CD4-positive, alpha-beta T cell (primary cell): Measurements from ENCODE around the gene NOP53. TPM values are rescaled to one million over a fixed set of nuclear protein-coding genes. Genes with fewer than 3 reads are reported as not detected.

Source experiments
- ATAC-seq: fragments of 200-7000 bp; cut with Tn5 transposase; one replicate; pipeline ENCODE4 v1.10.0; 2022; ENCODE audit warnings: mild to moderate bottlenecking; ENCODE audit not compliant: poor library complexity
- CTCF ChIA-PET: fragments of 350-600 bp; sonication (Branson Sonifier 250); formaldehyde crosslinking; loops from one replicate; lab custom pipeline; 2021; ENCODE audit warnings: antibody characterized with exemption, inconsistent platforms; lab: Charles Lee
- POLR2A ChIA-PET: fragments of 350-600 bp; sonication (Branson Sonifier 250); formaldehyde crosslinking; loops from one replicate; lab custom pipeline; 2021; ENCODE audit warnings: antibody characterized with exemption, inconsistent platforms; lab: Charles Lee
- DNase-seq, 14 experiments: peaks; one replicate each; pipeline ENCODE4 v3.0.0-alpha.2; 2013 to 2020; ENCODE audit warnings: mixed read lengths in 2 of 14
- H3K27ac ChIP-seq, 2 donors: one replicate each; pipeline versions ENCODE4 v1.5.1 to v1.7.0; 2013; ENCODE audit warnings: low read length in 2 of 2, low read depth in 1 of 2, mild to moderate bottlenecking in 1 of 2
- H3K27me3 ChIP-seq, 2 experiments: 1 replicate in 1 of 2; 2 replicates in 1 of 2; pipeline versions ENCODE4 v1.6.1 to v1.7.0; 2013; ENCODE audit warnings: low read length in 2 of 2, control low read depth in 1 of 2, mild to moderate bottlenecking in 1 of 2, moderate library complexity in 1 of 2; ENCODE audit not compliant: insufficient read depth in 2 of 2, control insufficient read depth in 1 of 2
- H3K36me3 ChIP-seq: one replicate; pipeline ENCODE4 v1.6.1; 2013; ENCODE audit warnings: low read length, control low read depth; ENCODE audit not compliant: insufficient read depth
- H3K4me1 ChIP-seq: one replicate; pipeline ENCODE4 v1.6.1; 2013; ENCODE audit warnings: low read length, control low read depth; ENCODE audit not compliant: insufficient read depth
- H3K4me3 ChIP-seq: one replicate; pipeline ENCODE4 v1.5.1; 2013; ENCODE audit warnings: mild to moderate bottlenecking, low read length, moderate library complexity
- H3K9me3 ChIP-seq, 2 experiments: 1 replicate in 1 of 2; 2 replicates in 1 of 2; pipeline versions ENCODE4 v1.6.1 to v1.7.0; 2013; ENCODE audit warnings: low read length in 2 of 2, mild to moderate bottlenecking in 2 of 2, control low read depth in 1 of 2, moderate library complexity in 1 of 2; ENCODE audit not compliant: control insufficient read depth in 1 of 2, insufficient read depth in 1 of 2
- H3K27ac Mint-ChIP-seq: one replicate; pipeline ENCODE4 v1.8.0; 2020; ENCODE audit warnings: mixed read lengths
- H3K27me3 Mint-ChIP-seq: one replicate; pipeline ENCODE4 v1.8.0; 2021; ENCODE audit warnings: mixed read lengths
- H3K36me3 Mint-ChIP-seq: one replicate; pipeline ENCODE4 v1.8.0; 2021; ENCODE audit warnings: low read depth, mixed read lengths
- H3K4me1 Mint-ChIP-seq: one replicate; pipeline ENCODE4 v1.8.0; 2021; ENCODE audit warnings: low read depth, mixed read lengths
- H3K4me3 Mint-ChIP-seq: one replicate; pipeline ENCODE4 v1.8.0; 2020; ENCODE audit warnings: mild to moderate bottlenecking, mixed read lengths
- H3K9me3 Mint-ChIP-seq: one replicate; pipeline ENCODE4 v1.8.0; 2020; ENCODE audit warnings: mixed read lengths
- intact Hi-C, 2 experiments: fragments of 100-400 bp; cut with DNase I in 1 of 2; cut with micrococcal nuclease in 1 of 2; formaldehyde crosslinking; loops; one replicate each; pipeline versions ENCODE4 v1.15.1 to v1.9.0; 2023 to 2025; cut with DNase I, micrococcal nuclease
- total RNA-seq, 174 experiments: library from RNA in 2 of 174; stranded (reverse) in 2 of 174; gene quantifications; one replicate each; pipeline ENCODE4 v1.2.3 and lab custom pipeline; 2021 to 2026
- TF ChIP-seq, protein P1 (sequence below): fragments of 200-600 bp; IDR thresholded peaks from one replicate; pipeline ENCODE4 v1.8.0; 2022; ENCODE audit warnings: antibody characterized with exemption, mild to moderate bottlenecking

NOP53 gene
- total RNA-seq, 2 experiments from 2014 or later, result 1,074 to 1,154 TPM

DNA sequence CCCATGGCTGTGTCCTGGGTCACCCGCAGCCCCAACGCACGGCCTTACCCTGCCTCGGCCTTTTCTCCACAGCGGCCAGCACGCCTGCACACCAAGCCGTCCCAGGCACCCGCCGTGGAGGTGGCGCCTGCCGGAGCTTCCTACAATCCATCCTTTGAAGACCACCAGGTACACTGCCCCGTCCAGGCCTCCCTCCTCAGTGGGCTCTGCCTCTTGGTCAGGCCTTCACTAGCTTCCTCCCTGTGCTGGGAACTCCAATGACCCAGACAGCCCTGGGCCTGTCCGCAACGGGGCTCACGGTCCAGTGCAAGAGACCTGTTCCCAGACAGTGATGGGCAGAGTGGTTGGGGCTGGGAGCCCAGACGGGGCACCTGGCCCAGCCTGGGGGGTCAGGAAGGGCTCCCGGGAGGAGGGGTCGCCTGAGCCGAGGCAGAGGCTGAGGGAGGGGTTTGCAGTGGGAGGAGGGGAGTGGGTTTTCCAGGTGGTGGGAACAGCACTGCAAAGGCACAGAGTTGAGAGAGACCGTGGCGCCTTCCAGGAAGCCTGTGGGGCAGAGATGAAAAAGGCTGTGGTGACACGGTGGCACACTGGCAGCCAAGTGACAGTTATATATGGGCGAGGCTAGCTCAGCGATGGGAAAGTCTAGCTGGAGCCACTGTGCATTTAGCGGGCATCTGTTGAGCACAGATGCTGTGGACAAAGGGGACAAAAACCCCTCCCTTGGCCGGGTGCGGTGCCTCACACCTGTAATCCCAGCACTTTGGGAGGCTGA is 7.3 kb downstream of the NOP53 start:
- ChIA-PET POLR2A (interaction anchor here (0.6 to 0.7 kb wide), 2 partner anchors 142 to 1029 kb away, joined by 3 to 6 read pairs; no protein-coding TSS in a partner anchor), CTCF (no interaction called here)
- no peaks in the 10 kb centered on the region for H3K9me3 ChIP-seq
- H3K36me3 Mint-ChIP-seq, result peaks cover 81% of the 10 kb centered on the region
- H3K4me1 ChIP-seq, result peaks cover 33% of the 10 kb centered on the region
- H3K36me3 ChIP-seq, result peaks cover 93% of the 10 kb centered on the region
- ATAC-seq (peak; percentile 62), DNase-seq (no peak)
- no peaks in the 10 kb centered on the region for H3K27me3 Mint-ChIP-seq
- H3K27ac Mint-ChIP-seq, result peak overlapping the region; percentile 60
- TF ChIP-seq, protein P1, sequence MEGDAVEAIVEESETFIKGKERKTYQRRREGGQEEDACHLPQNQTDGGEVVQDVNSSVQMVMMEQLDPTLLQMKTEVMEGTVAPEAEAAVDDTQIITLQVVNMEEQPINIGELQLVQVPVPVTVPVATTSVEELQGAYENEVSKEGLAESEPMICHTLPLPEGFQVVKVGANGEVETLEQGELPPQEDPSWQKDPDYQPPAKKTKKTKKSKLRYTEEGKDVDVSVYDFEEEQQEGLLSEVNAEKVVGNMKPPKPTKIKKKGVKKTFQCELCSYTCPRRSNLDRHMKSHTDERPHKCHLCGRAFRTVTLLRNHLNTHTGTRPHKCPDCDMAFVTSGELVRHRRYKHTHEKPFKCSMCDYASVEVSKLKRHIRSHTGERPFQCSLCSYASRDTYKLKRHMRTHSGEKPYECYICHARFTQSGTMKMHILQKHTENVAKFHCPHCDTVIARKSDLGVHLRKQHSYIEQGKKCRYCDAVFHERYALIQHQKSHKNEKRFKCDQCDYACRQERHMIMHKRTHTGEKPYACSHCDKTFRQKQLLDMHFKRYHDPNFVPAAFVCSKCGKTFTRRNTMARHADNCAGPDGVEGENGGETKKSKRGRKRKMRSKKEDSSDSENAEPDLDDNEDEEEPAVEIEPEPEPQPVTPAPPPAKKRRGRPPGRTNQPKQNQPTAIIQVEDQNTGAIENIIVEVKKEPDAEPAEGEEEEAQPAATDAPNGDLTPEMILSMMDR, result no peak
- intact Hi-C loops, result no loop called here
- peak overlapping the region; percentile 51 for H3K4me3 Mint-ChIP-seq
- no peaks in the 10 kb centered on the region for H3K27me3 ChIP-seq
- no peak overlapping the region for H3K27ac ChIP-seq
- no peaks in the 10 kb centered on the region for H3K9me3 Mint-ChIP-seq
- H3K4me1 Mint-ChIP-seq, result peaks cover 38% of the 10 kb centered on the region
- no peak overlapping the region for H3K4me3 ChIP-seq

DNA sequence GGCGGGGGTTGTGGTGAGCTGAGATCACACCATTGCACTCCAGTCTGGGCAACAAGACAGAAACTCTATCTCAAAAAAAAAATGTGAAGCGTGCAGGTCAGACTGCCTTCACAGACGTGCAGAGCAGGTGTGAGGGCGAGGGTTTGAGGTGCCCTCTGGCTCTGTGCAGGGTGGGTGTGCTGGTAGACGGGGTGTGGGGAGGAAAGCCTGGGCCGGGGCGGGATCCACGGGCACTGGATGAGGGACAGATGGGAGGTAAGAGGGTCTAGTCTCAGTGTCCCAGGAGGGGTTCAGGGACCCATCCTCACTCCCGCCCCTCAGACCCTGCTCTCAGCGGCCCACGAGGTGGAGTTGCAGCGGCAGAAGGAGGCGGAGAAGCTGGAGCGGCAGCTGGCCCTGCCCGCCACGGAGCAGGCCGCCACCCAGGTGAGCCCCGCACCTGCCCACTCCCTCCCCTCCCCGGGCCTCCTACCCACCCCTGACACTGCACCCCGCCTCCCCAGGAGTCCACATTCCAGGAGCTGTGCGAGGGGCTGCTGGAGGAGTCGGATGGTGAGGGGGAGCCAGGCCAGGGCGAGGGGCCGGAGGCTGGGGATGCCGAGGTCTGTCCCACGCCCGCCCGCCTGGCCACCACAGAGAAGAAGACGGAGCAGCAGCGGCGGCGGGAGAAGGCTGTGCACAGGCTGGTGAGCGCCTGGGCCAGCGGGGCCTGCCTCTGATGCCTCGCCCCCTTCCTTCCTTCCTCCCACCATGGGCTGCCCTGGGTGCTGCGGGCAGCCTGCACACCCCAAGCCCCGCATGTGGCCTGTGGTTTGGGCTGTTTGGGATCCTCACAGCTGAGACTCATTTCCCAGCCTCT is 9.1 kb downstream of the NOP53 start:
- H3K9me3 Mint-ChIP-seq, result no peaks in the 10 kb centered on the region
- H3K4me3 Mint-ChIP-seq, result no peak overlapping the region
- Histone ChIP-seq H3K27ac (no peak overlapping the region), H3K4me3 (no peak overlapping the region), H3K9me3 (no peaks in the 10 kb centered on the region), H3K27me3 (no peaks in the 10 kb centered on the region), H3K36me3 (peaks cover 87% of the 10 kb centered on the region), H3K4me1 (peaks cover 16% of the 10 kb centered on the region)
- H3K4me1 Mint-ChIP-seq, result peaks cover 22% of the 10 kb centered on the region
- peak overlapping the region; percentile 60 for H3K27ac Mint-ChIP-seq
- no peak for ATAC-seq
- ChIA-PET CTCF (no interaction called here), POLR2A (no interaction called here)
- intact Hi-C loops, result no loop called here
- TF ChIP-seq, protein P1, result no peak
- peaks cover 83% of the 10 kb centered on the region for H3K36me3 Mint-ChIP-seq
- no peak for DNase-seq
- H3K27me3 Mint-ChIP-seq, result no peaks in the 10 kb centered on the region

DNA sequence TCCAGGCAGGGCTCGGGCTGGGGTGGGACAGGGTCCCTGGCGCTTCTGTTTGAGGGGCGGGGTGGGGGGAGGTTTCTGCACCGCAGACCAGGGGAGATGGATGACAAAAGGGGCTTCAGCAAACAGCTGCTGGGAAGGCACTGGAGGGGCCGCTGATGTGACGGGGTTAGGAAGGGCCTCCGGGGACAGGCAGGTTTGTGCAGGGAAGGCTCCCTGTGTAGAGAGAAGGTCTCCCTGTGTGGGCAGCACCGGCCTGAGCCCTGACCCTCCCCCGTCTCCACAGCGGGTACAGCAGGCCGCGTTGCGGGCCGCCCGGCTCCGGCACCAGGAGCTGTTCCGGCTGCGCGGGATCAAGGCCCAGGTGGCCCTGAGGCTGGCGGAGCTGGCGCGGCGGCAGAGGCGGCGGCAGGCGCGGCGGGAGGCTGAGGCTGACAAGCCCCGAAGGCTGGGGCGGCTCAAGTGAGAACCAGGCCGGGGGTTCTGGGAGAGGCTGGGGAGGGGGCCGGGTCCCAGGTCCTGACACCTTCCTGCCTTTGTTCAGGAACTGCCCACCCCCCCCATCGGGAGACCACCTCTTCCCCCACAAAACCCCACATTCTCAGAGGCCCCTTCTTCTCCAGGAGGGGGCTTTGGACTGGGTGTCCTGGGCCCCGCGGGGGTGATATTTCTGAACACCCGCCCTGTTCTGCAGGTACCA is 9.9 kb downstream of the NOP53 start:
- Mint-ChIP-seq H3K27me3 (no peaks in the 10 kb centered on the region), H3K4me3 (no peak overlapping the region), H3K9me3 (no peaks in the 10 kb centered on the region), H3K4me1 (peaks cover 19% of the 10 kb centered on the region), H3K36me3 (peaks cover 76% of the 10 kb centered on the region), H3K27ac (no peak overlapping the region)
- POLR2A ChIA-PET, result interaction anchor here (1.1 kb wide), 1 partner anchor 10 kb away, joined by 3 read pairs; the partner anchor contains the start of gene NOP53
- no peak overlapping the region for H3K4me3 ChIP-seq
- ATAC-seq (no peak), DNase-seq (peak in 1 of 14 experiments; percentile 27)
- CTCF ChIA-PET, result no interaction called here
- no peak overlapping the region for H3K27ac ChIP-seq
- no peaks in the 10 kb centered on the region for H3K27me3 ChIP-seq
- H3K4me1 ChIP-seq, result peaks cover 11% of the 10 kb centered on the region
- no peaks in the 10 kb centered on the region for H3K9me3 ChIP-seq
- H3K36me3 ChIP-seq, result peaks cover 79% of the 10 kb centered on the region
- intact Hi-C loops, result no loop called here
- TF ChIP-seq, protein P1, result no peak
